HepG2 (cell line): Measurements from ENCODE around the gene LZTR1. TPM values are rescaled to one million over a fixed set of nuclear protein-coding genes. Genes with fewer than 3 reads are reported as not detected.

Source experiments
- ATAC-seq: fragments of 200-7000 bp; cut with Tn5 transposase; 3 replicates; pipeline ENCODE4 v1.9.1; 2020; ENCODE audit warnings: mild to moderate bottlenecking, moderate library complexity
- BruUV-seq: library from RNA; stranded (reverse); fragments of 400-500 nt; replicated peaks from 2 replicates; lab custom pipeline; 2021; lab: Mats Ljungman, UMichigan
- CTCF ChIA-PET: fragments of 300-600 bp; formaldehyde crosslinking; extraction: SDS; loops from one replicate; lab custom pipeline; 2021; ENCODE audit warnings: low total read pairs, inconsistent platforms, low intra/inter-chr PET ratio; lab: Yijun Ruan, JAX
- POLR2A ChIA-PET: fragments of 350-600 bp; sonication (Branson Sonifier 250); formaldehyde crosslinking; loops from one replicate; lab custom pipeline; 2020; ENCODE audit warnings: antibody characterized with exemption, inconsistent platforms; lab: Yijun Ruan, JAX
- DNase-seq: peaks from one replicate; pipeline ENCODE4 v3.0.0-alpha.2; 2015; ENCODE audit warnings: low spot score
- FAIRE-seq: peaks from 3 replicates; lab custom pipeline; 2011; peaks lifted over from hg19 to GRCh38; lab: Jason Lieb, UNC
- H2AFZ ChIP-seq: one replicate; pipeline ENCODE4 v1.6.1; 2011; ENCODE audit warnings: low read length, inconsistent platforms
- H3K27ac ChIP-seq: fragments of 300-600 bp; 3 replicates; pipeline ENCODE4 v1.8.0; 2011; ENCODE audit warnings: mixed run types, mild to moderate bottlenecking, mixed read lengths, low read length, inconsistent platforms; ENCODE audit not compliant: insufficient read depth; ENCODE audit errors: extremely low read length
- H3K27me3 ChIP-seq, 2 experiments: fragments of 200-600 bp in 1 of 2; 2 replicates in 1 of 2; 3 replicates in 1 of 2; pipeline versions ENCODE4 v1.6.0 to v1.8.0; 2011; ENCODE audit warnings: low read length in 2 of 2, mild to moderate bottlenecking in 2 of 2, moderate library complexity in 2 of 2, inconsistent platforms in 1 of 2; ENCODE audit not compliant: insufficient read depth in 2 of 2, control insufficient read depth in 1 of 2
- H3K36me3 ChIP-seq, 2 experiments: fragments of 200-600 bp in 1 of 2; replicated peaks in 1 of 2; 2 replicates in 1 of 2; 3 replicates in 1 of 2; pipeline versions ENCODE4 v1.5.1 to v1.8.0; 2011; ENCODE audit warnings: low read length in 2 of 2, inconsistent platforms in 1 of 2; ENCODE audit not compliant: insufficient read depth in 2 of 2, control insufficient read depth in 1 of 2
- H3K4me1 ChIP-seq: 2 replicates; pipeline ENCODE4 v1.5.1; 2012; ENCODE audit warnings: low read length, inconsistent platforms; ENCODE audit not compliant: insufficient read depth
- H3K4me2 ChIP-seq: 2 replicates; pipeline ENCODE4 v1.6.0; 2011; ENCODE audit warnings: low read depth, low read length, inconsistent platforms
- H3K4me3 ChIP-seq, 3 experiments: fragments of 200-600 bp in 1 of 3; sonication (generic), shearing (Covaris generic) in 1 of 3; replicated peaks in 1 of 3; 2 replicates each; pipeline ENCODE4 v1.5.1; 2011 to 2016; ENCODE audit warnings: low read length in 3 of 3, inconsistent platforms in 2 of 3, low read depth in 2 of 3, mild to moderate bottlenecking in 2 of 3, control low read depth in 1 of 3, mixed read lengths in 1 of 3; ENCODE audit not compliant: insufficient read depth in 1 of 3
- H3K79me2 ChIP-seq: one replicate; pipeline ENCODE4 v1.6.1; 2011; ENCODE audit warnings: low read length, inconsistent platforms; ENCODE audit not compliant: insufficient read depth
- H3K9ac ChIP-seq: 2 replicates; pipeline ENCODE4 v1.6.0; 2011; ENCODE audit warnings: mild to moderate bottlenecking, low read depth, low read length, inconsistent platforms; ENCODE audit not compliant: insufficient read depth
- H3K9me3 ChIP-seq: 2 replicates; pipeline ENCODE4 v1.5.1; 2012; ENCODE audit warnings: mild to moderate bottlenecking, low read length
- H4K20me1 ChIP-seq: 2 replicates; pipeline ENCODE4 v1.6.0; 2011; ENCODE audit warnings: inconsistent platforms, mild to moderate bottlenecking, low read length, moderate library complexity; ENCODE audit not compliant: insufficient read depth
- MEIS2 ChIP-seq: sonication (generic); formaldehyde crosslinking; IDR thresholded peaks from 2 replicates; pipeline ENCODE4 v1.9.0; 2021; ENCODE audit warnings: mild to moderate bottlenecking, missing genetic modification reagents
- MYNN ChIP-seq: sonication (generic); formaldehyde crosslinking; IDR thresholded peaks from 2 replicates; pipeline ENCODE4 v1.4.0; 2020; ENCODE audit warnings: mild to moderate bottlenecking, low read depth, missing genetic modification reagents
- REPIN1 ChIP-seq: sonication (generic); formaldehyde crosslinking; IDR thresholded peaks from 2 replicates; pipeline ENCODE4 v1.8.0; 2022; ENCODE audit warnings: missing genetic modification reagents, low read depth, mild to moderate bottlenecking, borderline replicate concordance
- RFX3 ChIP-seq: IDR thresholded peaks from 2 replicates; pipeline ENCODE4 v1.6.1; 2016; ENCODE audit warnings: missing biosample characterization, missing genetic modification reagents
- RFX5 ChIP-seq: IDR thresholded peaks from 2 replicates; pipeline ENCODE4 v1.6.1; 2011; ENCODE audit warnings: low read depth, low read length, improper control_type of control experiment
- ZNF180 ChIP-seq: sonication (generic); formaldehyde crosslinking; IDR thresholded peaks from 2 replicates; pipeline ENCODE4 v1.4.0; 2020; ENCODE audit warnings: low read depth, missing genetic modification reagents, borderline replicate concordance
- ZNF569 ChIP-seq: sonication (generic); formaldehyde crosslinking; IDR thresholded peaks from 2 replicates; pipeline ENCODE4 v1.5.0; 2020; ENCODE audit warnings: mild to moderate bottlenecking, missing genetic modification reagents, moderate library complexity, borderline replicate concordance
- WGBS: methylation state at CpG from one replicate; pipeline ENCODE4 v1.1.6; 2017; ENCODE audit warnings: low lambda C conversion rate; 5-methylcytosine and 5-hydroxymethylcytosine counted together
- in situ Hi-C: cut with HindIII; loops from 2 replicates; pipeline ENCODE4 v1.10.0; 2017; ENCODE audit warnings: low pct_unique_long_range_greater_than_20kb; ENCODE audit not compliant: extremely low pct_ligation_motif_present
- intact Hi-C: fragments of 100-400 bp; cut with micrococcal nuclease; formaldehyde crosslinking; loops from one replicate; pipeline ENCODE4 v1.10.0; 2022; ENCODE audit not compliant: unreplicated experiment
- polyA plus RNA-seq, 8 experiments: library from polyadenylated mRNA; depleted of rRNA in 3 of 8; stranded (reverse) in 7 of 8; unstranded in 1 of 8; fragments of >200 nt; fragmentation: Illumina TruSeq in 4 of 8; extraction: Trizol in 4 of 8; gene quantifications; 2 replicates each; pipeline versions ENCODE4 v1.2.1 to v1.2.3, GENCODE V29; 2011 to 2016; ENCODE audit warnings: low read depth in 4 of 8, missing spikeins in 1 of 8, mixed read lengths in 1 of 8; ENCODE audit not compliant: insufficient read depth in 1 of 8
- total RNA-seq, 5 experiments: library from RNA; depleted of rRNA; stranded (reverse); fragments of >200 nt; fragmentation: Illumina TruSeq; extraction: Trizol; gene quantifications; 2 replicates each; pipeline ENCODE4 v1.2.3, GENCODE V29; 2016; ENCODE audit warnings: low read depth in 1 of 5
- TF ChIP-seq, protein P1 (sequence below): sonication (generic); formaldehyde crosslinking; IDR thresholded peaks from 2 replicates; pipeline ENCODE4 v1.4.0; 2020; ENCODE audit warnings: missing genetic modification reagents, mild to moderate bottlenecking, borderline replicate concordance

LZTR1 gene
- total and polyA plus RNA-seq, 2 of the 13 experiments (the other 11 are each of a cell fraction or from before 2014, with no cell fraction given) = 21.8 to 22.4 TPM

DNA sequence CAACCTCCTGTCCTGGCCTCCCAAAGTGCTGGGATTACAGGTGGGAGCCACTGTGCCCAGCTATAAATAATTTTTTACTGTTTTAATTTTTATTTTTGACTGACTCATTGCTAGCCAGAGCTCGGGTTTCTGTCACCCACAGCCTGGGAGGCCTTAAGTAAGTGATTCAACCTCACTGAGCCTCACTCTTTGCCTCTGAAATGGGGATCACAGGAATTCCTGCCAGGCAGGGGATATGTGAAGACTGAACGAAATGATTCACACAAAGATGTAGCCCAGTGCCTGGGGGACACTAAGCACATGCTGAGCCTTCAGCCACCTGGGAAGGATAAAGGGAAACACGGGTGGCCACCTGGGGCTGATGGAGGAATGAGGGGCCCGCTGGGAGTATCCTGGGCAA lies 59.8 kb downstream of the LZTR1 start:
- Histone ChIP-seq H4K20me1 (no peaks in the 10 kb centered on the region; the same call in 1 of the 2 replicates), H3K4me3 (no peak overlapping the region), H2AFZ (no peak overlapping the region), H3K27ac (no peak overlapping the region), H3K27me3 (peaks cover 3 to 28% of the 10 kb centered on the region in 2 experiments; a peak in 4 of 5 replicates), H3K79me2 (no peaks in the 10 kb centered on the region), H3K9ac (no peak overlapping the region), H3K9me3 (no peaks in the 10 kb centered on the region), H3K36me3 (no peaks in the 10 kb centered on the region), H3K4me1 (peaks cover 12% of the 10 kb centered on the region; the same call in 1 of the 2 replicates), H3K4me2 (no peak overlapping the region)
- ChIA-PET CTCF (no interaction called here), POLR2A (no interaction called here)
- FAIRE-seq (no peak), ATAC-seq (no peak), DNase-seq (no peak)
- WGBS = 1% methylated on average over 4 of the region's 4 CpGs
- in situ Hi-C loops = no loop called here
- intact Hi-C loops = no loop called here
- TF ChIP-seq MEIS2 (CRISPR knock-in tag) (no peak), ZNF180 (CRISPR knock-in tag) (no peak), RFX3 (no peak), RFX5 (no peak), MYNN (CRISPR knock-in tag) (no peak), ZNF569 (CRISPR knock-in tag) (no peak), REPIN1 (CRISPR knock-in tag) (no peak)
- TF ChIP-seq, protein P1, sequence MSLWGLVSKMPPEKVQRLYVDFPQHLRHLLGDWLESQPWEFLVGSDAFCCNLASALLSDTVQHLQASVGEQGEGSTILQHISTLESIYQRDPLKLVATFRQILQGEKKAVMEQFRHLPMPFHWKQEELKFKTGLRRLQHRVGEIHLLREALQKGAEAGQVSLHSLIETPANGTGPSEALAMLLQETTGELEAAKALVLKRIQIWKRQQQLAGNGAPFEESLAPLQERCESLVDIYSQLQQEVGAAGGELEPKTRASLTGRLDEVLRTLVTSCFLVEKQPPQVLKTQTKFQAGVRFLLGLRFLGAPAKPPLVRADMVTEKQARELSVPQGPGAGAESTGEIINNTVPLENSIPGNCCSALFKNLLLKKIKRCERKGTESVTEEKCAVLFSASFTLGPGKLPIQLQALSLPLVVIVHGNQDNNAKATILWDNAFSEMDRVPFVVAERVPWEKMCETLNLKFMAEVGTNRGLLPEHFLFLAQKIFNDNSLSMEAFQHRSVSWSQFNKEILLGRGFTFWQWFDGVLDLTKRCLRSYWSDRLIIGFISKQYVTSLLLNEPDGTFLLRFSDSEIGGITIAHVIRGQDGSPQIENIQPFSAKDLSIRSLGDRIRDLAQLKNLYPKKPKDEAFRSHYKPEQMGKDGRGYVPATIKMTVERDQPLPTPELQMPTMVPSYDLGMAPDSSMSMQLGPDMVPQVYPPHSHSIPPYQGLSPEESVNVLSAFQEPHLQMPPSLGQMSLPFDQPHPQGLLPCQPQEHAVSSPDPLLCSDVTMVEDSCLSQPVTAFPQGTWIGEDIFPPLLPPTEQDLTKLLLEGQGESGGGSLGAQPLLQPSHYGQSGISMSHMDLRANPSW (CRISPR knock-in tag) = no peak
- BruUV-seq = no TSS peak
